GM12878 (cell line): Measurements from ENCODE around the gene COL4A2. TPM values are rescaled to one million over a fixed set of nuclear protein-coding genes. Genes with fewer than 3 reads are reported as not detected.

Source experiments
- ATAC-seq: fragments of 200-7000 bp; cut with Tn5 transposase; 3 replicates; pipeline ENCODE4 v1.9.1; 2020; ENCODE audit warnings: mild to moderate bottlenecking, moderate library complexity
- BruUV-seq: library from RNA; stranded (reverse); fragments of 400-500 nt; replicated peaks from 2 replicates; lab custom pipeline; 2021; lab: Mats Ljungman, UMichigan
- CTCF ChIA-PET: fragments of 300-600 bp; sonication (Branson Sonifier 250); formaldehyde crosslinking; extraction: SDS; loops from one replicate; lab custom pipeline; 2021; ENCODE audit warnings: inconsistent platforms; lab: Yijun Ruan, JAX
- POLR2A ChIA-PET: fragments of 350-600 bp; formaldehyde crosslinking; extraction: SDS; loops from one replicate; lab custom pipeline; 2021; ENCODE audit warnings: inconsistent platforms; lab: Charles Lee
- RAD21 ChIA-PET: fragments of 300-600 bp; sonication (Branson Sonifier 250); formaldehyde crosslinking; loops from one replicate; lab custom pipeline; 2023; ENCODE audit warnings: antibody characterized with exemption; ENCODE audit not compliant: unreplicated experiment; lab: Charles Lee
- SMC1A ChIA-PET: fragments of 300-600 bp; sonication (Branson Sonifier 250); formaldehyde crosslinking; loops from one replicate; lab custom pipeline; 2023; ENCODE audit not compliant: unreplicated experiment, uncharacterized antibody; lab: Charles Lee
- DNase-seq: peaks from one replicate; pipeline ENCODE4 v3.0.0-alpha.2; 2011; ENCODE audit warnings: low read depth, low spot score
- FAIRE-seq: peaks from 3 replicates; lab custom pipeline; 2011; peaks lifted over from hg19 to GRCh38; lab: Jason Lieb, UNC
- H2AFZ ChIP-seq: 2 replicates; pipeline ENCODE4 v1.6.0; 2011; ENCODE audit warnings: low read depth, low read length, control low read depth; ENCODE audit not compliant: control insufficient read depth
- H3K27ac ChIP-seq: 2 replicates; pipeline ENCODE4 v1.5.1; 2011; ENCODE audit warnings: control low read depth; ENCODE audit not compliant: control insufficient read depth, insufficient read depth
- H3K27me3 ChIP-seq, 2 experiments: replicated peaks in 1 of 2; 2 replicates each; pipeline versions ENCODE4 v1.6.0 to v1.6.1; 2011; ENCODE audit warnings: low read length in 1 of 2; ENCODE audit not compliant: control insufficient read depth in 2 of 2, insufficient read depth in 2 of 2
- H3K36me3 ChIP-seq, 2 experiments: 2 replicates each; pipeline ENCODE4 v1.5.1; 2011; ENCODE audit warnings: low read length in 1 of 2; ENCODE audit not compliant: control insufficient read depth in 2 of 2, insufficient read depth in 2 of 2
- H3K4me1 ChIP-seq: 2 replicates; pipeline ENCODE4 v1.6.1; 2011; ENCODE audit warnings: mild to moderate bottlenecking, low read length, moderate library complexity, mixed read lengths; ENCODE audit not compliant: control insufficient read depth, insufficient read depth
- H3K4me2 ChIP-seq: 2 replicates; pipeline ENCODE4 v1.6.0; 2011; ENCODE audit warnings: control low read depth; ENCODE audit not compliant: control insufficient read depth, insufficient read depth
- H3K4me3 ChIP-seq: fragments of 200-600 bp; sonication (generic); 2 replicates; pipeline ENCODE4 v1.5.1; 2016
- H3K79me2 ChIP-seq: 2 replicates; pipeline ENCODE4 v1.6.0; 2011; ENCODE audit warnings: low read length; ENCODE audit not compliant: control insufficient read depth, insufficient read depth
- H3K9ac ChIP-seq: 2 replicates; pipeline ENCODE4 v1.8.0; 2011; ENCODE audit warnings: low read length, control low read depth, mixed read lengths; ENCODE audit not compliant: control insufficient read depth, insufficient read depth
- H3K9me3 ChIP-seq: replicated peaks from 3 replicates; pipeline ENCODE4 v1.5.1; 2011; ENCODE audit warnings: mild to moderate bottlenecking, low read length; ENCODE audit not compliant: control insufficient read depth, insufficient read depth
- H4K20me1 ChIP-seq: 2 replicates; pipeline ENCODE4 v1.6.0; 2011; ENCODE audit not compliant: control insufficient read depth, insufficient read depth
- CHD2 ChIP-seq: IDR thresholded peaks from 2 replicates; pipeline ENCODE4 v1.6.1; 2011; ENCODE audit warnings: low read depth, low read length, improper control_type of control experiment, borderline replicate concordance
- MEF2B ChIP-seq: fragments of 450-650 bp; IDR thresholded peaks from 2 replicates; pipeline ENCODE4 v1.6.1; 2018; ENCODE audit warnings: mild to moderate bottlenecking, moderate library complexity; ENCODE audit not compliant: partially characterized antibody, poor library complexity, severe bottlenecking
- MTA3 ChIP-seq: IDR thresholded peaks from 2 replicates; pipeline ENCODE4 v1.6.1; 2012; ENCODE audit warnings: low read length, inconsistent platforms, borderline replicate concordance
- SMC3 ChIP-seq: IDR thresholded peaks from 2 replicates; pipeline ENCODE4 v1.6.1; 2011; ENCODE audit warnings: low read length, improper control_type of control experiment, borderline replicate concordance
- SUPT20H ChIP-seq: IDR thresholded peaks from 2 replicates; pipeline ENCODE4 v1.6.1; 2011; ENCODE audit warnings: low read depth, mild to moderate bottlenecking, low read length, moderate library complexity, borderline replicate concordance; ENCODE audit not compliant: control insufficient read depth
- WGBS: methylation state at CpG from one replicate; pipeline ENCODE4 v1.1.6; 2016; ENCODE audit warnings: low lambda C conversion rate; ENCODE audit not compliant: insufficient replicate concordance, insufficient coverage; ENCODE audit errors: missing lambda C conversion rate; 5-methylcytosine and 5-hydroxymethylcytosine counted together
- in situ Hi-C: fragments of 300-500 bp; cut with MboI; formaldehyde crosslinking; loops from 9 replicates; pipeline ENCODE4 v1.14.3; 2018; ENCODE audit warnings: mixed read lengths
- intact Hi-C: fragments of 100-400 bp; cut with micrococcal nuclease; formaldehyde crosslinking; loops from one replicate; pipeline ENCODE4 v1.14.2; 2022; ENCODE audit not compliant: unreplicated experiment
- polyA plus RNA-seq, 11 experiments: library from polyadenylated mRNA; depleted of rRNA in 4 of 11; unstranded in 6 of 11; stranded (reverse) in 5 of 11; fragments of >200 nt; fragmentation: Nextera tagmentation in 4 of 11; fragmentation: Illumina TruSeq in 1 of 11; extraction: Ambion mirVana in 4 of 11; extraction: Trizol in 1 of 11; gene quantifications; 1 replicate in 1 of 11; 2 replicates in 10 of 11; pipeline versions ENCODE4 v1.2.1 to v1.2.3, GENCODE V29; 2011 to 2016; ENCODE audit warnings: inconsistent platforms in 2 of 11, missing spikeins in 2 of 11, low read depth in 1 of 11
- total RNA-seq, 4 experiments: library from RNA; depleted of rRNA in 3 of 4; stranded (reverse); fragments of >200 nt in 3 of 4; fragmentation: Illumina TruSeq in 1 of 4; extraction: Trizol in 1 of 4; gene quantifications; 2 replicates each; pipeline versions ENCODE4 v1.2.1 to v1.2.3, GENCODE V29; 2013 to 2021
- TF ChIP-seq, protein P1 (sequence below): IDR thresholded peaks from 2 replicates; pipeline ENCODE4 v1.6.1; 2011; ENCODE audit warnings: low read depth, low read length, improper control_type of control experiment, borderline replicate concordance
- TF ChIP-seq, protein P2 (sequence below): fragments of 450-650 bp; formaldehyde crosslinking; IDR thresholded peaks from 2 replicates; pipeline ENCODE4 v1.4.0; 2020; ENCODE audit warnings: mild to moderate bottlenecking, moderate library complexity
- TF ChIP-seq, protein P3 (sequence below): fragments of 450-650 bp; IDR thresholded peaks from 2 replicates; pipeline ENCODE4 v1.6.1; 2017; ENCODE audit warnings: mild to moderate bottlenecking, moderate library complexity

The COL4A2 gene
- total and polyA plus RNA-seq, 10 of the 15 experiments (the other 5 are each of a cell fraction or from before 2014, with no cell fraction given) = 0.16 to 1.6 (median 0.62) TPM; not detected in 3

GRCh38 chr13:110336681-110337080 lies 29.6 kb downstream of the COL4A2 start:
- in situ Hi-C loops = no loop called here
- WGBS = 21% methylated on average over 5 of the region's 5 CpGs
- no peak overlapping the region for H3K4me2 ChIP-seq
- no peaks in the 10 kb centered on the region for H4K20me1 ChIP-seq
- BruUV-seq = no TSS peak
- no peaks in the 10 kb centered on the region; a peak in 1 of 4 replicates for H3K27me3 ChIP-seq
- no peak for DNase-seq
- TF ChIP-seq SUPT20H (no peak), CHD2 (no peak), MEF2B (no peak), SMC3 (no peak), MTA3 (no peak)
- TF ChIP-seq, protein P1, sequence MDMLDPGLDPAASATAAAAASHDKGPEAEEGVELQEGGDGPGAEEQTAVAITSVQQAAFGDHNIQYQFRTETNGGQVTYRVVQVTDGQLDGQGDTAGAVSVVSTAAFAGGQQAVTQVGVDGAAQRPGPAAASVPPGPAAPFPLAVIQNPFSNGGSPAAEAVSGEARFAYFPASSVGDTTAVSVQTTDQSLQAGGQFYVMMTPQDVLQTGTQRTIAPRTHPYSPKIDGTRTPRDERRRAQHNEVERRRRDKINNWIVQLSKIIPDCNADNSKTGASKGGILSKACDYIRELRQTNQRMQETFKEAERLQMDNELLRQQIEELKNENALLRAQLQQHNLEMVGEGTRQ = no peak
- TF ChIP-seq, protein P2, sequence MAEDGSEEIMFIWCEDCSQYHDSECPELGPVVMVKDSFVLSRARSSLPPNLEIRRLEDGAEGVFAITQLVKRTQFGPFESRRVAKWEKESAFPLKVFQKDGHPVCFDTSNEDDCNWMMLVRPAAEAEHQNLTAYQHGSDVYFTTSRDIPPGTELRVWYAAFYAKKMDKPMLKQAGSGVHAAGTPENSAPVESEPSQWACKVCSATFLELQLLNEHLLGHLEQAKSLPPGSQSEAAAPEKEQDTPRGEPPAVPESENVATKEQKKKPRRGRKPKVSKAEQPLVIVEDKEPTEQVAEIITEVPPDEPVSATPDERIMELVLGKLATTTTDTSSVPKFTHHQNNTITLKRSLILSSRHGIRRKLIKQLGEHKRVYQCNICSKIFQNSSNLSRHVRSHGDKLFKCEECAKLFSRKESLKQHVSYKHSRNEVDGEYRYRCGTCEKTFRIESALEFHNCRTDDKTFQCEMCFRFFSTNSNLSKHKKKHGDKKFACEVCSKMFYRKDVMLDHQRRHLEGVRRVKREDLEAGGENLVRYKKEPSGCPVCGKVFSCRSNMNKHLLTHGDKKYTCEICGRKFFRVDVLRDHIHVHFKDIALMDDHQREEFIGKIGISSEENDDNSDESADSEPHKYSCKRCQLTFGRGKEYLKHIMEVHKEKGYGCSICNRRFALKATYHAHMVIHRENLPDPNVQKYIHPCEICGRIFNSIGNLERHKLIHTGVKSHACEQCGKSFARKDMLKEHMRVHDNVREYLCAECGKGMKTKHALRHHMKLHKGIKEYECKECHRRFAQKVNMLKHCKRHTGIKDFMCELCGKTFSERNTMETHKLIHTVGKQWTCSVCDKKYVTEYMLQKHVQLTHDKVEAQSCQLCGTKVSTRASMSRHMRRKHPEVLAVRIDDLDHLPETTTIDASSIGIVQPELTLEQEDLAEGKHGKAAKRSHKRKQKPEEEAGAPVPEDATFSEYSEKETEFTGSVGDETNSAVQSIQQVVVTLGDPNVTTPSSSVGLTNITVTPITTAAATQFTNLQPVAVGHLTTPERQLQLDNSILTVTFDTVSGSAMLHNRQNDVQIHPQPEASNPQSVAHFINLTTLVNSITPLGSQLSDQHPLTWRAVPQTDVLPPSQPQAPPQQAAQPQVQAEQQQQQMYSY (CRISPR knock-in tag) = no peak
- TF ChIP-seq, protein P3, sequence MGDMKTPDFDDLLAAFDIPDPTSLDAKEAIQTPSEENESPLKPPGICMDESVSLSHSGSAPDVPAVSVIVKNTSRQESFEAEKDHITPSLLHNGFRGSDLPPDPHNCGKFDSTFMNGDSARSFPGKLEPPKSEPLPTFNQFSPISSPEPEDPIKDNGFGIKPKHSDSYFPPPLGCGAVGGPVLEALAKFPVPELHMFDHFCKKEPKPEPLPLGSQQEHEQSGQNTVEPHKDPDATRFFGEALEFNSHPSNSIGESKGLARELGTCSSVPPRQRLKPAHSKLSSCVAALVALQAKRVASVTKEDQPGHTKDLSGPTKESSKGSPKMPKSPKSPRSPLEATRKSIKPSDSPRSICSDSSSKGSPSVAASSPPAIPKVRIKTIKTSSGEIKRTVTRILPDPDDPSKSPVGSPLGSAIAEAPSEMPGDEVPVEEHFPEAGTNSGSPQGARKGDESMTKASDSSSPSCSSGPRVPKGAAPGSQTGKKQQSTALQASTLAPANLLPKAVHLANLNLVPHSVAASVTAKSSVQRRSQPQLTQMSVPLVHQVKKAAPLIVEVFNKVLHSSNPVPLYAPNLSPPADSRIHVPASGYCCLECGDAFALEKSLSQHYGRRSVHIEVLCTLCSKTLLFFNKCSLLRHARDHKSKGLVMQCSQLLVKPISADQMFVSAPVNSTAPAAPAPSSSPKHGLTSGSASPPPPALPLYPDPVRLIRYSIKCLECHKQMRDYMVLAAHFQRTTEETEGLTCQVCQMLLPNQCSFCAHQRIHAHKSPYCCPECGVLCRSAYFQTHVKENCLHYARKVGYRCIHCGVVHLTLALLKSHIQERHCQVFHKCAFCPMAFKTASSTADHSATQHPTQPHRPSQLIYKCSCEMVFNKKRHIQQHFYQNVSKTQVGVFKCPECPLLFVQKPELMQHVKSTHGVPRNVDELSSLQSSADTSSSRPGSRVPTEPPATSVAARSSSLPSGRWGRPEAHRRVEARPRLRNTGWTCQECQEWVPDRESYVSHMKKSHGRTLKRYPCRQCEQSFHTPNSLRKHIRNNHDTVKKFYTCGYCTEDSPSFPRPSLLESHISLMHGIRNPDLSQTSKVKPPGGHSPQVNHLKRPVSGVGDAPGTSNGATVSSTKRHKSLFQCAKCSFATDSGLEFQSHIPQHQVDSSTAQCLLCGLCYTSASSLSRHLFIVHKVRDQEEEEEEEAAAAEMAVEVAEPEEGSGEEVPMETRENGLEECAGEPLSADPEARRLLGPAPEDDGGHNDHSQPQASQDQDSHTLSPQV = no peak
- ATAC-seq = no peak
- no peak overlapping the region for H3K9ac ChIP-seq
- SMC1A ChIA-PET = no interaction called here
- CTCF ChIA-PET = no interaction called here
- H2AFZ ChIP-seq = no peak overlapping the region
- H3K79me2 ChIP-seq = no peaks in the 10 kb centered on the region
- H3K4me3 ChIP-seq = no peak overlapping the region
- POLR2A ChIA-PET = no interaction called here
- no peaks in the 10 kb centered on the region for H3K36me3 ChIP-seq
- FAIRE-seq = no peak
- no peak overlapping the region for H3K27ac ChIP-seq
- intact Hi-C loops = no loop called here
- peaks cover 5% of the 10 kb centered on the region; the same call in 2 of the 3 replicates for H3K9me3 ChIP-seq
- RAD21 ChIA-PET = no interaction called here
- H3K4me1 ChIP-seq = peaks cover 5% of the 10 kb centered on the region
